K562 (cell line): Measurements from ENCODE around the gene PSAP. TPM values are rescaled to one million over a fixed set of nuclear protein-coding genes. Genes with fewer than 3 reads are reported as not detected.
A peak's percentile ranks its signal among the peaks of the same experiment; 100 is the strongest.

Experiments
- CHD1 ChIP-seq: fragments of 200-600 bp; sonication (generic); IDR thresholded peaks from one replicate; pipeline ENCODE4 v1.6.1; 2012; ENCODE audit warnings: mild to moderate bottlenecking, moderate library complexity, low read length, inconsistent platforms
- CREB1 ChIP-seq, 2 experiments: sonication (generic) in 1 of 2; formaldehyde crosslinking in 1 of 2; IDR thresholded peaks; 2 replicates each; pipeline versions ENCODE4 v1.6.1 to v1.8.0; 2012 to 2022; ENCODE audit warnings: inconsistent platforms in 1 of 2, mild to moderate bottlenecking in 1 of 2, missing genetic modification reagents in 1 of 2, moderate library complexity in 1 of 2
- ELF4 ChIP-seq: fragments of 450-650 bp; formaldehyde crosslinking; IDR thresholded peaks from 2 replicates; pipeline ENCODE4 v1.4.0; 2022; ENCODE audit warnings: missing genetic modification characterization
- GATAD2A ChIP-seq: fragments of 450-650 bp; IDR thresholded peaks from 2 replicates; pipeline ENCODE4 v1.6.1; 2017
- NR4A1 ChIP-seq, 2 experiments: fragments of 250-450 bp in 1 of 2; fragments of 450-650 bp in 1 of 2; sonication (Bioruptor Pico) in 1 of 2; IDR thresholded peaks; 2 replicates each; pipeline versions ENCODE4 v1.4.0 to v1.6.1; 2016 to 2020; ENCODE audit warnings: mild to moderate bottlenecking in 2 of 2, missing compliant biosample characterization in 1 of 2, missing genetic modification characterization in 1 of 2, moderate library complexity in 1 of 2
- PCBP2 ChIP-seq: fragments of 200-400 bp; formaldehyde crosslinking; IDR thresholded peaks from 2 replicates; pipeline ENCODE4 v1.6.1; 2018; ENCODE audit warnings: low read length, low read depth, mild to moderate bottlenecking, moderate library complexity; ENCODE audit not compliant: poor library complexity, severe bottlenecking
- RB1 ChIP-seq: fragments of 450-650 bp; IDR thresholded peaks from 2 replicates; pipeline ENCODE4 v1.6.1; 2017; ENCODE audit warnings: low read depth, mild to moderate bottlenecking
- XRCC5 ChIP-seq: fragments of 200-400 bp; formaldehyde crosslinking; IDR thresholded peaks from 2 replicates; pipeline ENCODE4 v1.6.1; 2017; ENCODE audit warnings: low read depth, mild to moderate bottlenecking, low read length
- ZBED1 ChIP-seq: IDR thresholded peaks from 2 replicates; pipeline ENCODE4 v1.6.1; 2014
- ZNF23 ChIP-seq: fragments of 250-450 bp; sonication (Bioruptor Pico); IDR thresholded peaks from 2 replicates; pipeline ENCODE4 v1.4.0; 2020; ENCODE audit warnings: mild to moderate bottlenecking
- ZNF3 ChIP-seq: fragments of 250-450 bp; sonication (Bioruptor Pico); IDR thresholded peaks from 2 replicates; pipeline ENCODE4 v1.5.0; 2021; ENCODE audit warnings: mild to moderate bottlenecking, moderate library complexity
- ZNF695 ChIP-seq: fragments of 450-650 bp; formaldehyde crosslinking; IDR thresholded peaks from 2 replicates; pipeline ENCODE4 v1.4.0; 2020; ENCODE audit warnings: mild to moderate bottlenecking, moderate library complexity
- ZNF764 ChIP-seq: fragments of 250-450 bp; sonication (Bioruptor Pico); IDR thresholded peaks from 2 replicates; pipeline ENCODE4 v1.4.0; 2020; ENCODE audit warnings: low read depth, mild to moderate bottlenecking, moderate library complexity
- polyA plus RNA-seq, 8 experiments: library from polyadenylated mRNA; depleted of rRNA in 4 of 8; stranded (reverse) in 5 of 8; unstranded in 3 of 8; fragments of >200 nt; fragmentation: Nextera tagmentation in 2 of 8; fragmentation: Illumina TruSeq in 1 of 8; extraction: Ambion mirVana in 2 of 8; extraction: Trizol in 1 of 8; gene quantifications; 2 replicates each; pipeline versions ENCODE4 v1.2.1 to v1.2.3, GENCODE V29; 2011 to 2014; ENCODE audit warnings: inconsistent platforms in 1 of 8, missing spikeins in 1 of 8
- total RNA-seq, 7 experiments: library from RNA; depleted of rRNA in 6 of 7; stranded (reverse); fragments of >200 nt in 6 of 7; fragmentation: Illumina TruSeq in 2 of 7; extraction: Trizol in 2 of 7; gene quantifications; 2 replicates each; pipeline versions ENCODE4 v1.2.1 to v1.2.3, GENCODE V29; 2011 to 2021; ENCODE audit warnings: low replicate concordance in 1 of 7
- TF ChIP-seq, protein P1 (sequence below): fragments of 450-650 bp; IDR thresholded peaks from 2 replicates; pipeline ENCODE4 v1.6.1; 2016; ENCODE audit warnings: mild to moderate bottlenecking, moderate library complexity
- TF ChIP-seq, protein P2 (sequence below): fragments of 250-450 bp; sonication (Bioruptor Pico); IDR thresholded peaks from 2 replicates; pipeline ENCODE4 v1.8.0; 2022; ENCODE audit warnings: moderate library complexity, mild to moderate bottlenecking, inconsistent platforms

Gene PSAP
- total and polyA plus RNA-seq, 9 of the 15 experiments (the other 6 are each of a cell fraction or from before 2014, with no cell fraction given): 245 to 700 (median 429) TPM

DNA sequence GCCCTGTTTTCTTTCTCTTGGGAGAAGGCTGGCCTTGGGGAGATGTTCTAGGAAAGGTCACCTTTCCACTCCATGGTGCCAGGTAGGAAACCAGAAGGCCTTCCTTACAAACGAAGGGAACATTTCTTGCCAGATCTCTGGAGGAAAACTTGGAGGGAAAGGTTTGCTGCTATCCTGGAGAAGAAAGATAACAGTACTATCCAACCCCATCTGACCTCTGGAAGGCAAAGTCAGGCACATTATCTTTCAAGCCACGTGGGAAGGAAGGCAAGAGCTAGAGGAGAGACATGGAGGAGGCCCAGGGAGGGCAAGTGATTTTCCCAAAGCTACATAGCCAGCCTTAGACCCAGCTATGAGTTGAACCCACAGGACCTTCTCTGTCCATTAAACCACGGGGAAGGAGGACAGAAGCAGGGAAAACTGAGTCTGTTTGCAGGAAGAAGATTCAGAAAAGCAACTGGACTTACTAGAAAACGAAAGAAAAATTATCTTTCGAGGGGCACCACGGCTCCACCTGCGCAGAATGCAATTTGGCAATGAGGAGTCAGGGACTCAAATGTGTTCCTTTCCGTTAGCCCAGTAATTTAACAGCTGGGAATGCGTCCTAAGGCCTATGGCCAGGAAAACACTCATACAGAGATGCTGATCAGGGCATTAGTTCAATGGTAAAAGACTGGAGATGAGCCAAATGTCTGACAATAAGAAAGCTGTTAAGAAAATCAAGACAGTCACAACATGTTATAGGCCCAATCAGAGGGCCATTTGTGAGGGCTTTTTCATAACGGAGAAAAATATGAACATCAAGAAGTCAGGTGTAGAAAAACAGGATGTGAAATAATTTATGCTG, 32.0 kb upstream of the PSAP start (continued):
- TF ChIP-seq, protein P1, sequence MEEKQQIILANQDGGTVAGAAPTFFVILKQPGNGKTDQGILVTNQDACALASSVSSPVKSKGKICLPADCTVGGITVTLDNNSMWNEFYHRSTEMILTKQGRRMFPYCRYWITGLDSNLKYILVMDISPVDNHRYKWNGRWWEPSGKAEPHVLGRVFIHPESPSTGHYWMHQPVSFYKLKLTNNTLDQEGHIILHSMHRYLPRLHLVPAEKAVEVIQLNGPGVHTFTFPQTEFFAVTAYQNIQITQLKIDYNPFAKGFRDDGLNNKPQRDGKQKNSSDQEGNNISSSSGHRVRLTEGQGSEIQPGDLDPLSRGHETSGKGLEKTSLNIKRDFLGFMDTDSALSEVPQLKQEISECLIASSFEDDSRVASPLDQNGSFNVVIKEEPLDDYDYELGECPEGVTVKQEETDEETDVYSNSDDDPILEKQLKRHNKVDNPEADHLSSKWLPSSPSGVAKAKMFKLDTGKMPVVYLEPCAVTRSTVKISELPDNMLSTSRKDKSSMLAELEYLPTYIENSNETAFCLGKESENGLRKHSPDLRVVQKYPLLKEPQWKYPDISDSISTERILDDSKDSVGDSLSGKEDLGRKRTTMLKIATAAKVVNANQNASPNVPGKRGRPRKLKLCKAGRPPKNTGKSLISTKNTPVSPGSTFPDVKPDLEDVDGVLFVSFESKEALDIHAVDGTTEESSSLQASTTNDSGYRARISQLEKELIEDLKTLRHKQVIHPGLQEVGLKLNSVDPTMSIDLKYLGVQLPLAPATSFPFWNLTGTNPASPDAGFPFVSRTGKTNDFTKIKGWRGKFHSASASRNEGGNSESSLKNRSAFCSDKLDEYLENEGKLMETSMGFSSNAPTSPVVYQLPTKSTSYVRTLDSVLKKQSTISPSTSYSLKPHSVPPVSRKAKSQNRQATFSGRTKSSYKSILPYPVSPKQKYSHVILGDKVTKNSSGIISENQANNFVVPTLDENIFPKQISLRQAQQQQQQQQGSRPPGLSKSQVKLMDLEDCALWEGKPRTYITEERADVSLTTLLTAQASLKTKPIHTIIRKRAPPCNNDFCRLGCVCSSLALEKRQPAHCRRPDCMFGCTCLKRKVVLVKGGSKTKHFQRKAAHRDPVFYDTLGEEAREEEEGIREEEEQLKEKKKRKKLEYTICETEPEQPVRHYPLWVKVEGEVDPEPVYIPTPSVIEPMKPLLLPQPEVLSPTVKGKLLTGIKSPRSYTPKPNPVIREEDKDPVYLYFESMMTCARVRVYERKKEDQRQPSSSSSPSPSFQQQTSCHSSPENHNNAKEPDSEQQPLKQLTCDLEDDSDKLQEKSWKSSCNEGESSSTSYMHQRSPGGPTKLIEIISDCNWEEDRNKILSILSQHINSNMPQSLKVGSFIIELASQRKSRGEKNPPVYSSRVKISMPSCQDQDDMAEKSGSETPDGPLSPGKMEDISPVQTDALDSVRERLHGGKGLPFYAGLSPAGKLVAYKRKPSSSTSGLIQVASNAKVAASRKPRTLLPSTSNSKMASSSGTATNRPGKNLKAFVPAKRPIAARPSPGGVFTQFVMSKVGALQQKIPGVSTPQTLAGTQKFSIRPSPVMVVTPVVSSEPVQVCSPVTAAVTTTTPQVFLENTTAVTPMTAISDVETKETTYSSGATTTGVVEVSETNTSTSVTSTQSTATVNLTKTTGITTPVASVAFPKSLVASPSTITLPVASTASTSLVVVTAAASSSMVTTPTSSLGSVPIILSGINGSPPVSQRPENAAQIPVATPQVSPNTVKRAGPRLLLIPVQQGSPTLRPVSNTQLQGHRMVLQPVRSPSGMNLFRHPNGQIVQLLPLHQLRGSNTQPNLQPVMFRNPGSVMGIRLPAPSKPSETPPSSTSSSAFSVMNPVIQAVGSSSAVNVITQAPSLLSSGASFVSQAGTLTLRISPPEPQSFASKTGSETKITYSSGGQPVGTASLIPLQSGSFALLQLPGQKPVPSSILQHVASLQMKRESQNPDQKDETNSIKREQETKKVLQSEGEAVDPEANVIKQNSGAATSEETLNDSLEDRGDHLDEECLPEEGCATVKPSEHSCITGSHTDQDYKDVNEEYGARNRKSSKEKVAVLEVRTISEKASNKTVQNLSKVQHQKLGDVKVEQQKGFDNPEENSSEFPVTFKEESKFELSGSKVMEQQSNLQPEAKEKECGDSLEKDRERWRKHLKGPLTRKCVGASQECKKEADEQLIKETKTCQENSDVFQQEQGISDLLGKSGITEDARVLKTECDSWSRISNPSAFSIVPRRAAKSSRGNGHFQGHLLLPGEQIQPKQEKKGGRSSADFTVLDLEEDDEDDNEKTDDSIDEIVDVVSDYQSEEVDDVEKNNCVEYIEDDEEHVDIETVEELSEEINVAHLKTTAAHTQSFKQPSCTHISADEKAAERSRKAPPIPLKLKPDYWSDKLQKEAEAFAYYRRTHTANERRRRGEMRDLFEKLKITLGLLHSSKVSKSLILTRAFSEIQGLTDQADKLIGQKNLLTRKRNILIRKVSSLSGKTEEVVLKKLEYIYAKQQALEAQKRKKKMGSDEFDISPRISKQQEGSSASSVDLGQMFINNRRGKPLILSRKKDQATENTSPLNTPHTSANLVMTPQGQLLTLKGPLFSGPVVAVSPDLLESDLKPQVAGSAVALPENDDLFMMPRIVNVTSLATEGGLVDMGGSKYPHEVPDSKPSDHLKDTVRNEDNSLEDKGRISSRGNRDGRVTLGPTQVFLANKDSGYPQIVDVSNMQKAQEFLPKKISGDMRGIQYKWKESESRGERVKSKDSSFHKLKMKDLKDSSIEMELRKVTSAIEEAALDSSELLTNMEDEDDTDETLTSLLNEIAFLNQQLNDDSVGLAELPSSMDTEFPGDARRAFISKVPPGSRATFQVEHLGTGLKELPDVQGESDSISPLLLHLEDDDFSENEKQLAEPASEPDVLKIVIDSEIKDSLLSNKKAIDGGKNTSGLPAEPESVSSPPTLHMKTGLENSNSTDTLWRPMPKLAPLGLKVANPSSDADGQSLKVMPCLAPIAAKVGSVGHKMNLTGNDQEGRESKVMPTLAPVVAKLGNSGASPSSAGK: peak; percentile 86
- TF ChIP-seq ZNF695: no peak
- TF ChIP-seq ELF4 (CRISPR knock-in tag): 0 out of 2 replicates have a peak, but pooled peaks have one; percentile 14
- peak; percentile 51; the same call in 1 of the 2 replicates for TF ChIP-seq RB1
- TF ChIP-seq ZBED1: no peak
- TF ChIP-seq GATAD2A: no peak
- no peak for TF ChIP-seq XRCC5
- no peak for TF ChIP-seq ZNF3 (CRISPR knock-in tag)
- no peak for TF ChIP-seq PCBP2
- TF ChIP-seq CREB1 (IDR thresholded peaks at IDR 0.05): no peak
- no peak for TF ChIP-seq CREB1 (CRISPR knock-in tag; IDR thresholded peaks at IDR 0.05)
- no peak for TF ChIP-seq CHD1
- no peak for TF ChIP-seq ZNF23 (CRISPR knock-in tag)
- TF ChIP-seq, protein P2, sequence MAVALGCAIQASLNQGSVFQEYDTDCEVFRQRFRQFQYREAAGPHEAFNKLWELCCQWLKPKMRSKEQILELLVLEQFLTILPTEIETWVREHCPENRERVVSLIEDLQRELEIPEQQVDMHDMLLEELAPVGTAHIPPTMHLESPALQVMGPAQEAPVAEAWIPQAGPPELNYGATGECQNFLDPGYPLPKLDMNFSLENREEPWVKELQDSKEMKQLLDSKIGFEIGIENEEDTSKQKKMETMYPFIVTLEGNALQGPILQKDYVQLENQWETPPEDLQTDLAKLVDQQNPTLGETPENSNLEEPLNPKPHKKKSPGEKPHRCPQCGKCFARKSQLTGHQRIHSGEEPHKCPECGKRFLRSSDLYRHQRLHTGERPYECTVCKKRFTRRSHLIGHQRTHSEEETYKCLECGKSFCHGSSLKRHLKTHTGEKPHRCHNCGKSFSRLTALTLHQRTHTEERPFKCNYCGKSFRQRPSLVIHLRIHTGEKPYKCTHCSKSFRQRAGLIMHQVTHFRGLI (CRISPR knock-in tag): 0 out of 2 replicates have a peak, but pooled peaks have one; percentile 21
- TF ChIP-seq ZNF764 (CRISPR knock-in tag): no peak
- no peak for TF ChIP-seq NR4A1 (CRISPR knock-in tag; IDR thresholded peaks at IDR 0.05)
- TF ChIP-seq NR4A1 (tag; IDR thresholded peaks at IDR 0.05): peak; percentile 86
